WTC11 (cell line): ENCODE measurements around the gene PDE1A. TPM values are rescaled to one million over a fixed set of nuclear protein-coding genes. Genes with fewer than 3 reads are reported as not detected.

Source experiments
- ATAC-seq: fragments of 200-7000 bp; cut with Tn5 transposase; 2 replicates; pipeline ENCODE4 v1.10.0; 2021; ENCODE audit warnings: mild to moderate bottlenecking, moderate library complexity
- CTCF ChIA-PET: fragments of 300-600 bp; sonication (Branson Sonifier 250); formaldehyde crosslinking; loops from one replicate; lab custom pipeline; 2021; ENCODE audit warnings: antibody characterized with exemption; lab: Charles Lee
- POLR2A ChIA-PET: fragments of 350-600 bp; sonication (Branson Sonifier 250); formaldehyde crosslinking; loops from one replicate; lab custom pipeline; 2021; ENCODE audit warnings: antibody characterized with exemption; lab: Charles Lee
- DNase-seq: peaks from one replicate; pipeline ENCODE4 v3.0.0; 2021; ENCODE audit warnings: low spot score
- H3K27ac Mint-ChIP-seq: 2 replicates; pipeline ENCODE4 v1.8.0; 2021; ENCODE audit warnings: mixed read lengths
- H3K27me3 Mint-ChIP-seq: 2 replicates; pipeline ENCODE4 v1.8.0; 2021; ENCODE audit warnings: low read depth, mild to moderate bottlenecking, moderate library complexity, mixed read lengths
- H3K36me3 Mint-ChIP-seq: 2 replicates; pipeline ENCODE4 v1.8.0; 2021; ENCODE audit warnings: mixed read lengths
- H3K4me1 Mint-ChIP-seq: 2 replicates; pipeline ENCODE4 v1.8.0; 2022; ENCODE audit warnings: mixed read lengths
- H3K4me3 Mint-ChIP-seq: 2 replicates; pipeline ENCODE4 v1.8.0; 2021; ENCODE audit warnings: mild to moderate bottlenecking, moderate library complexity, mixed read lengths
- H3K9me3 Mint-ChIP-seq: 2 replicates; pipeline ENCODE4 v1.8.0; 2021; ENCODE audit warnings: mixed read lengths
- ATF1 ChIP-seq: sonication (generic); formaldehyde crosslinking; IDR thresholded peaks from 2 replicates; pipeline ENCODE4 v1.8.1; 2023; ENCODE audit warnings: mild to moderate bottlenecking, moderate library complexity, missing genetic modification reagents
- CTCF ChIP-seq: fragments of 200-600 bp; IDR thresholded peaks from 2 replicates; pipeline ENCODE4 v1.8.0; 2022; ENCODE audit warnings: antibody characterized with exemption
- EMX1 ChIP-seq: fragments of 250-450 bp; sonication (Bioruptor Pico); IDR thresholded peaks from 2 replicates; pipeline ENCODE4 v1.8.0; 2021; ENCODE audit warnings: mild to moderate bottlenecking
- ETV6 ChIP-seq: sonication (generic); formaldehyde crosslinking; IDR thresholded peaks from 2 replicates; pipeline ENCODE4 v1.8.1; 2022; ENCODE audit warnings: mild to moderate bottlenecking, missing genetic modification reagents
- GRHL2 ChIP-seq: fragments of 250-450 bp; sonication (Bioruptor Pico); IDR thresholded peaks from 2 replicates; pipeline ENCODE4 v1.8.0; 2022; ENCODE audit warnings: mild to moderate bottlenecking, moderate library complexity; ENCODE audit not compliant: insufficient replicate concordance, severe bottlenecking
- IRF1 ChIP-seq: sonication (generic); formaldehyde crosslinking; IDR thresholded peaks from 2 replicates; pipeline ENCODE4 v1.8.0; 2023; ENCODE audit warnings: missing genetic modification reagents
- MAX ChIP-seq: sonication (generic); formaldehyde crosslinking; IDR thresholded peaks from 2 replicates; pipeline ENCODE4 v1.8.0; 2022; ENCODE audit warnings: mild to moderate bottlenecking, missing genetic modification reagents
- NFE2L1 ChIP-seq: sonication (generic); formaldehyde crosslinking; IDR thresholded peaks from 2 replicates; pipeline ENCODE4 v1.8.1; 2023; ENCODE audit warnings: missing genetic modification reagents
- NR1H2 ChIP-seq: sonication (generic); formaldehyde crosslinking; IDR thresholded peaks from 2 replicates; pipeline ENCODE4 v1.9.0; 2021; ENCODE audit warnings: mild to moderate bottlenecking, moderate library complexity, missing genetic modification reagents
- PREB ChIP-seq: sonication (generic); formaldehyde crosslinking; IDR thresholded peaks from 2 replicates; pipeline ENCODE4 v1.8.1; 2022; ENCODE audit warnings: mild to moderate bottlenecking, missing genetic modification reagents, moderate library complexity, borderline replicate concordance
- SMAD4 ChIP-seq: sonication (generic); formaldehyde crosslinking; IDR thresholded peaks from 2 replicates; pipeline ENCODE4 v1.8.0; 2022; ENCODE audit warnings: mild to moderate bottlenecking, missing genetic modification reagents
- SOX15 ChIP-seq: fragments of 250-450 bp; sonication (Bioruptor Pico); IDR thresholded peaks from 2 replicates; pipeline ENCODE4 v1.9.0; 2021; ENCODE audit warnings: mild to moderate bottlenecking
- STAT6 ChIP-seq: sonication (generic); formaldehyde crosslinking; conservative IDR thresholded peaks from 2 replicates; pipeline ENCODE4 v1.8.1; 2023; ENCODE audit warnings: mild to moderate bottlenecking, low read depth, missing genetic modification reagents, moderate library complexity
- ZBTB43 ChIP-seq: sonication (generic); formaldehyde crosslinking; IDR thresholded peaks from 2 replicates; pipeline ENCODE4 v1.8.1; 2023; ENCODE audit warnings: mild to moderate bottlenecking, missing genetic modification reagents
- ZNF232 ChIP-seq: sonication (generic); formaldehyde crosslinking; IDR thresholded peaks from 2 replicates; pipeline ENCODE4 v1.8.0; 2022; ENCODE audit warnings: mild to moderate bottlenecking, missing genetic modification reagents
- ZNF263 ChIP-seq: sonication (generic); formaldehyde crosslinking; IDR thresholded peaks from 2 replicates; pipeline ENCODE4 v1.8.1; 2022; ENCODE audit warnings: low read depth, mild to moderate bottlenecking, moderate library complexity, missing genetic modification reagents
- ZNF671 ChIP-seq: fragments of 250-450 bp; sonication (Bioruptor Pico); IDR thresholded peaks from 2 replicates; pipeline ENCODE4 v1.8.0; 2021; ENCODE audit warnings: mild to moderate bottlenecking
- total RNA-seq: library from RNA; stranded (reverse); gene quantifications from 3 replicates; pipeline ENCODE4 v1.2.3, GENCODE V29; 2021
- TF ChIP-seq, protein P1 (sequence below): sonication (generic); formaldehyde crosslinking; IDR thresholded peaks from 2 replicates; pipeline ENCODE4 v1.8.0; 2022; ENCODE audit warnings: mild to moderate bottlenecking, missing genetic modification reagents
- TF ChIP-seq, protein P2 (sequence below): sonication (generic); formaldehyde crosslinking; IDR thresholded peaks from 2 replicates; pipeline ENCODE4 v1.8.0; 2022; ENCODE audit warnings: missing genetic modification reagents

Gene PDE1A
- total RNA-seq, 1 experiment from 2014 or later: not detected

DNA sequence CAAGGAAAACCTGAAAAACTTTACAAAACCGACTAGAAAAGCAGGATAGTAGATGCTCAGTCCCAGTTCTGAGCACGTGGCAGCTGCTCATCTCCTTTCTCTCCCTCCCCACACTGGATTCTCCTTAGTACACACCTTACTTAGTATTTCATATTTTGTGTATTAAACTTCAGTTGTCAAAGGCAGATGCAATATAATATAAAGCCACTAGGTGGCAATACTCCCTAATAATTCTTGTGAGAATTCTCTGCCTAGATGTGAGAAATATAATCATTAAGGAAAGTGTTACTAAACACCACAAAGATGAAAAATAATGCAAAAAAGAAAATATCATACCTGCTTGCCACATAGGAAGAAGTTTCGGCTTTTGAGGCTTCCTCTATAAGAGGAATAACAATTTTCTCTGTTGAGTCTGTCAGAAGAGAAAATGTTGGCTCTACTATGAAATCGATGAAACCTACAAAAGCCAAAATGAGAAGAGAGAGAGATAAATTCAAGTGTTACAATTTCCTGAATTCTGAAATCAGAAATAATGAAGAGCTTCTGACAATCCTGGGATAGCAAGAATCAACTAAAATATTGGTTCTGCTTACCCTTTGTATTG, 240.6 kb downstream of the PDE1A start:
- Mint-ChIP-seq H3K36me3 (peaks cover 3% of the 10 kb centered on the region; the same call in 1 of the 2 replicates), H3K9me3 (peaks cover 9% of the 10 kb centered on the region), H3K4me1 (no peaks in the 10 kb centered on the region), H3K4me3 (no peak overlapping the region), H3K27me3 (peaks cover 2% of the 10 kb centered on the region; the same call in 1 of the 2 replicates), H3K27ac (no peak overlapping the region)
- ATAC-seq (no peak), DNase-seq (no peak)
- ChIA-PET CTCF (interaction anchor here (0.8 to 1.1 kb wide), 4 partner anchors 55 to 468 kb away, joined by 3 to 8 read pairs (median 4); no protein-coding TSS in a partner anchor), POLR2A (no interaction called here)
- TF ChIP-seq CTCF: peak; percentile 66
- TF ChIP-seq ZNF232 (CRISPR knock-in tag): no peak

DNA sequence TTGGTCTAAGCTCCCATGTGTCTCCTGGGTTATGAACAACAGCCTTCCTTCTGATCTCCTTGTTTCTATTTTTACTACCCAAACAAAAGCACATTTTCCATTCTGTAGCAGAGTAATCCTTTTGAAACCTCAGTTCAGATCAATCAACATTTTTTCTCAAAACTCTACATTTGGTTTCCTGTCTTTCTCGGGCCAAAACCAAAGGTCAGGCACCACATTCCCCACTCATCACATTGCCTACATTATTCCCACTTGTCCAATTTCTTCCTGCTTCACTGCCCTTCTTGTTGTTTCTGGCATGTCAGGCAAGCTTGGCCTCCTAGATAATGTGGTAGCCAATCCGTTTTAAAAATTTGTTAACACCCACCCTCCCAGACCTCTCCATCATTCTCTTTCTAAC, 244.4 kb downstream of the PDE1A start:
- ChIA-PET POLR2A (no interaction called here), CTCF (no interaction called here)
- DNase-seq (no peak), ATAC-seq (no peak)
- Mint-ChIP-seq H3K9me3 (peaks cover 9% of the 10 kb centered on the region), H3K27me3 (peaks cover 2% of the 10 kb centered on the region; the same call in 1 of the 2 replicates), H3K4me3 (no peak overlapping the region), H3K27ac (no peak overlapping the region), H3K4me1 (no peaks in the 10 kb centered on the region), H3K36me3 (peaks cover 3% of the 10 kb centered on the region; the same call in 1 of the 2 replicates)
- TF ChIP-seq ZNF671 (CRISPR knock-in tag) (no peak), SMAD4 (CRISPR knock-in tag) (no peak), SOX15 (CRISPR knock-in tag) (no peak), ATF1 (CRISPR knock-in tag) (no peak), IRF1 (CRISPR knock-in tag) (no peak), NFE2L1 (no peak), NR1H2 (CRISPR knock-in tag) (no peak), GRHL2 (CRISPR knock-in tag) (no peak), ZBTB43 (no peak), ZNF263 (CRISPR knock-in tag) (no peak)

DNA sequence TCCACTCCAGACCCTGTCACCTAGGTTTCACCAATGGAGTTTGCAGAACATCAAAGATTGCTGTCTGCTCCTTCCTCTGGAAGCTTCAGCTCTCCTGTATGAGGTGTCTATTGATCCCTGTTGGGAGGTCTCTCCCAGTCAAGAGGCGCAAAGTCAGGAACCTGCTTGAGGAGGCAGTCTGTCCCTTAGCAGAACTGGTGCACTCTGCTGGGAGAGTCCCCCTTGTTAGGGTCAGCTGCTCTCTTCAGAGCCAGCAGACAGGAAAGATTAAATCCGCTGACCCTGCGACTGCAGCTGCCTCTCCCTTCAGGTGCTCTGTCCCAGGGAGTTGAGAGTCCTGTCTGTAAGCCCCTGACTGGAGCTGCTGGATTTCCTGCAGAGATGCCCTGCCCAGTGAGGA, 245.5 kb downstream of the PDE1A start:
- ATAC-seq: no peak
- no peak for DNase-seq
- no peaks in the 10 kb centered on the region for H3K4me1 Mint-ChIP-seq
- CTCF ChIA-PET: no interaction called here
- H3K36me3 Mint-ChIP-seq: peaks cover 3% of the 10 kb centered on the region; the same call in 1 of the 2 replicates
- H3K9me3 Mint-ChIP-seq: peaks cover 9% of the 10 kb centered on the region
- H3K4me3 Mint-ChIP-seq: no peak overlapping the region
- peaks cover 2% of the 10 kb centered on the region; the same call in 1 of the 2 replicates for H3K27me3 Mint-ChIP-seq
- POLR2A ChIA-PET: no interaction called here
- no peak overlapping the region for H3K27ac Mint-ChIP-seq
- no peak for TF ChIP-seq ETV6 (CRISPR knock-in tag)
- no peak for TF ChIP-seq PREB
- TF ChIP-seq EMX1 (CRISPR knock-in tag): no peak
- TF ChIP-seq, protein P1, sequence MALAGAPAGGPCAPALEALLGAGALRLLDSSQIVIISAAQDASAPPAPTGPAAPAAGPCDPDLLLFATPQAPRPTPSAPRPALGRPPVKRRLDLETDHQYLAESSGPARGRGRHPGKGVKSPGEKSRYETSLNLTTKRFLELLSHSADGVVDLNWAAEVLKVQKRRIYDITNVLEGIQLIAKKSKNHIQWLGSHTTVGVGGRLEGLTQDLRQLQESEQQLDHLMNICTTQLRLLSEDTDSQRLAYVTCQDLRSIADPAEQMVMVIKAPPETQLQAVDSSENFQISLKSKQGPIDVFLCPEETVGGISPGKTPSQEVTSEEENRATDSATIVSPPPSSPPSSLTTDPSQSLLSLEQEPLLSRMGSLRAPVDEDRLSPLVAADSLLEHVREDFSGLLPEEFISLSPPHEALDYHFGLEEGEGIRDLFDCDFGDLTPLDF (CRISPR knock-in tag): no peak
- TF ChIP-seq, protein P2, sequence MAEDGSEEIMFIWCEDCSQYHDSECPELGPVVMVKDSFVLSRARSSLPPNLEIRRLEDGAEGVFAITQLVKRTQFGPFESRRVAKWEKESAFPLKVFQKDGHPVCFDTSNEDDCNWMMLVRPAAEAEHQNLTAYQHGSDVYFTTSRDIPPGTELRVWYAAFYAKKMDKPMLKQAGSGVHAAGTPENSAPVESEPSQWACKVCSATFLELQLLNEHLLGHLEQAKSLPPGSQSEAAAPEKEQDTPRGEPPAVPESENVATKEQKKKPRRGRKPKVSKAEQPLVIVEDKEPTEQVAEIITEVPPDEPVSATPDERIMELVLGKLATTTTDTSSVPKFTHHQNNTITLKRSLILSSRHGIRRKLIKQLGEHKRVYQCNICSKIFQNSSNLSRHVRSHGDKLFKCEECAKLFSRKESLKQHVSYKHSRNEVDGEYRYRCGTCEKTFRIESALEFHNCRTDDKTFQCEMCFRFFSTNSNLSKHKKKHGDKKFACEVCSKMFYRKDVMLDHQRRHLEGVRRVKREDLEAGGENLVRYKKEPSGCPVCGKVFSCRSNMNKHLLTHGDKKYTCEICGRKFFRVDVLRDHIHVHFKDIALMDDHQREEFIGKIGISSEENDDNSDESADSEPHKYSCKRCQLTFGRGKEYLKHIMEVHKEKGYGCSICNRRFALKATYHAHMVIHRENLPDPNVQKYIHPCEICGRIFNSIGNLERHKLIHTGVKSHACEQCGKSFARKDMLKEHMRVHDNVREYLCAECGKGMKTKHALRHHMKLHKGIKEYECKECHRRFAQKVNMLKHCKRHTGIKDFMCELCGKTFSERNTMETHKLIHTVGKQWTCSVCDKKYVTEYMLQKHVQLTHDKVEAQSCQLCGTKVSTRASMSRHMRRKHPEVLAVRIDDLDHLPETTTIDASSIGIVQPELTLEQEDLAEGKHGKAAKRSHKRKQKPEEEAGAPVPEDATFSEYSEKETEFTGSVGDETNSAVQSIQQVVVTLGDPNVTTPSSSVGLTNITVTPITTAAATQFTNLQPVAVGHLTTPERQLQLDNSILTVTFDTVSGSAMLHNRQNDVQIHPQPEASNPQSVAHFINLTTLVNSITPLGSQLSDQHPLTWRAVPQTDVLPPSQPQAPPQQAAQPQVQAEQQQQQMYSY (CRISPR knock-in tag): no peak
- TF ChIP-seq MAX (CRISPR knock-in tag): no peak
- no peak for TF ChIP-seq STAT6 (CRISPR knock-in tag)
